HL-60 (cell line): ENCODE results near the gene GSPT2.
"Not testable (repeated sequence)": the region's sequence is repeated elsewhere in the genome, so short reads cannot be mapped to it uniquely, and the experiment has no call there.

Experiments
- DNase-seq, 2 experiments: peaks; one replicate each; pipeline ENCODE4 v3.0.0-alpha.2; 2010 to 2020; ENCODE audit warnings: low read depth in 1 of 2, low spot score in 1 of 2
- H3K27ac ChIP-seq: fragments of 250-450 bp; sonication (Bioruptor Pico); replicated peaks from 2 replicates; pipeline ENCODE4 v1.5.1; 2020; ENCODE audit warnings: mild to moderate bottlenecking, moderate library complexity
- H3K27me3 ChIP-seq: fragments of 250-450 bp; sonication (Bioruptor Pico); 2 replicates; pipeline ENCODE4 v1.5.1; 2021; ENCODE audit warnings: mild to moderate bottlenecking, moderate library complexity; ENCODE audit not compliant: insufficient read depth, poor library complexity, severe bottlenecking
- H3K4me3 ChIP-seq: replicated peaks from 2 replicates; pipeline ENCODE4 v1.5.1; 2011; ENCODE audit warnings: mild to moderate bottlenecking, control low read depth, low read length; ENCODE audit not compliant: insufficient read depth
- GABPA ChIP-seq: IDR thresholded peaks from 2 replicates; pipeline ENCODE4 v1.6.1; 2012; ENCODE audit warnings: low read depth
- POLR2AphosphoS5 ChIP-seq: IDR thresholded peaks from 2 replicates; pipeline ENCODE4 v1.6.1; 2012; ENCODE audit warnings: low read depth
- SPI1 ChIP-seq: IDR thresholded peaks from 2 replicates; pipeline ENCODE4 v1.6.1; 2012; ENCODE audit warnings: low read depth, mild to moderate bottlenecking, borderline replicate concordance
- TF ChIP-seq, protein P1 (sequence below): IDR thresholded peaks from one replicate; pipeline ENCODE4 v1.5.1; 2011; ENCODE audit warnings: low read length, control low read depth, inconsistent platforms; ENCODE audit not compliant: insufficient read depth
- TF ChIP-seq, protein P2 (sequence below): IDR thresholded peaks from 2 replicates; pipeline ENCODE4 v1.6.1; 2012; ENCODE audit warnings: low read depth; ENCODE audit not compliant: insufficient replicate concordance

GSPT2 gene

DNA sequence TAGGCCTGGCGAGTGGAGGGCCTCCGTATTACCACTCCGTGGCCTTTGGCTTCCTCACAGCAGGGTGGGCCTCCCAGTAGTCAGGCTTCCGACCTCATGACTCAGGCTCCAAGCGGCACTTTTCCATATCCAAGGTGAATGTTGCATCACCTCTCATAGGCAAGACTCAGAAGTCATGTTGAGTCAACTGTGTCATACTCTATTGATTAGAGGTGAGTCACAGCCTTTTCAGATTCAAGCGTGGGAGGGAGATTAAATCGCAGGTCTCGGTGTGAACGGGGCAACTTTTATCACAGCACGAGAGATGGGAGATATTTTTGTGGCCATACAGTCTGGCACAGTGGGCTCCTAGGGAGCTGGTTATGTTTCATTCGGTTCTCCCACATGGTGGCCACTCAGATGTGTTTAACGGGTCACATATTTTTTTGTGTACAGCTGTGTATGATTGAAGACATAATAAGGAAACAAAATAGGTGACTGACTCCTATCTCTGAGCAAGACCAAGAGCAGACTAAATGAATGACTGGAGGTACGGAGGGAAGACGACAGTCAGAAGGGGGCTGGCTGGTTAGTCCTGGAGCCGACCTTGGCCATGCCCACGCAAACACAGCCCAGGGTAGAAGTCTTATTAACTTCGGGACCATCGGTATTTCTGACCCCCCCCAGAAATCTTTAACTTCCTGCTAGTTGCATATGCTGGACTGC, 30.1 kb upstream of the GSPT2 start:
- H3K27me3 ChIP-seq, H3K27ac ChIP-seq, H3K4me3 ChIP-seq, DNase-seq: not testable (repeated sequence)

DNA sequence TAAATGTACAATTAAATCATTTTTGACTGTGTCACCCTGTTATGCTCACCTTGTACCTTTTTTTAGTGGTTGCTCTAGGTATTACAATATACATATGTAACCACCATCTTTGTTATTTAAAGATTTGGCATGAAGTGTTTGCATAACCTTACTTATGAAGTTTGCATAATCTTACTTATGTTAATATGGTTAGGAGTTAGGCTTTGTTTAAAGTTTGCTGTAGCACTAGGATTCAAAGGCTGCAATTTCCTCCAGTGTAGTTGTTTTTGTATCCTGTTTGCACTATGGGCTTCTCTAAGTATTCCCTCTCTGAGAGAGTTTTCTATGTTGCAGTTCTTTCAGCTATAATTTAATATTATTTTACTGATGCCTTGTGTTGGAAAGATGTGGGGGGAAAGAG, 15.0 kb upstream of the GSPT2 start:
- TF ChIP-seq, protein P1, sequence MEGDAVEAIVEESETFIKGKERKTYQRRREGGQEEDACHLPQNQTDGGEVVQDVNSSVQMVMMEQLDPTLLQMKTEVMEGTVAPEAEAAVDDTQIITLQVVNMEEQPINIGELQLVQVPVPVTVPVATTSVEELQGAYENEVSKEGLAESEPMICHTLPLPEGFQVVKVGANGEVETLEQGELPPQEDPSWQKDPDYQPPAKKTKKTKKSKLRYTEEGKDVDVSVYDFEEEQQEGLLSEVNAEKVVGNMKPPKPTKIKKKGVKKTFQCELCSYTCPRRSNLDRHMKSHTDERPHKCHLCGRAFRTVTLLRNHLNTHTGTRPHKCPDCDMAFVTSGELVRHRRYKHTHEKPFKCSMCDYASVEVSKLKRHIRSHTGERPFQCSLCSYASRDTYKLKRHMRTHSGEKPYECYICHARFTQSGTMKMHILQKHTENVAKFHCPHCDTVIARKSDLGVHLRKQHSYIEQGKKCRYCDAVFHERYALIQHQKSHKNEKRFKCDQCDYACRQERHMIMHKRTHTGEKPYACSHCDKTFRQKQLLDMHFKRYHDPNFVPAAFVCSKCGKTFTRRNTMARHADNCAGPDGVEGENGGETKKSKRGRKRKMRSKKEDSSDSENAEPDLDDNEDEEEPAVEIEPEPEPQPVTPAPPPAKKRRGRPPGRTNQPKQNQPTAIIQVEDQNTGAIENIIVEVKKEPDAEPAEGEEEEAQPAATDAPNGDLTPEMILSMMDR: no peak
- TF ChIP-seq POLR2AphosphoS5: no peak
- no peak overlapping the region for H3K4me3 ChIP-seq

DNA sequence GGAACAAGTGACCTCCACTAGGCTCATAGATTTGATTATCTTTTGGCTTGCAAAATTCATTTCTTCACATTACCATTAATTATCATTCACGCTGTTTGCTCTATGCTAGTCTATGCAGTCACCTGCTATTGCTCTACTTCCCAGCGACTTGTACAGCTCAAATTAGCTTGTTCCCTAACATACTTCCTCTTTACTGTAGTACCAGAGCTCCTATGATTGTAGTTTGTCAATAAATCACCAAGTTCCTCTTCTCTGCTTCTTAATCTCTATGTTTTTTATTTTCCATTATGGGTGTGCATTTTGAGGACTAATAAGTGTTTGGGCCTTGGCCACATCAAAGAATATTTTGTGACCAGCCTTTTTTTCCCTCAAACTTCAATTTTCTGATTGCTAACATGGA, 6.2 kb upstream of the GSPT2 start:
- TF ChIP-seq POLR2AphosphoS5: no peak
- TF ChIP-seq SPI1: no peak; the same call in 1 of the 2 replicates
- TF ChIP-seq, protein P1: no peak
- no peak for TF ChIP-seq GABPA
- TF ChIP-seq, protein P2, sequence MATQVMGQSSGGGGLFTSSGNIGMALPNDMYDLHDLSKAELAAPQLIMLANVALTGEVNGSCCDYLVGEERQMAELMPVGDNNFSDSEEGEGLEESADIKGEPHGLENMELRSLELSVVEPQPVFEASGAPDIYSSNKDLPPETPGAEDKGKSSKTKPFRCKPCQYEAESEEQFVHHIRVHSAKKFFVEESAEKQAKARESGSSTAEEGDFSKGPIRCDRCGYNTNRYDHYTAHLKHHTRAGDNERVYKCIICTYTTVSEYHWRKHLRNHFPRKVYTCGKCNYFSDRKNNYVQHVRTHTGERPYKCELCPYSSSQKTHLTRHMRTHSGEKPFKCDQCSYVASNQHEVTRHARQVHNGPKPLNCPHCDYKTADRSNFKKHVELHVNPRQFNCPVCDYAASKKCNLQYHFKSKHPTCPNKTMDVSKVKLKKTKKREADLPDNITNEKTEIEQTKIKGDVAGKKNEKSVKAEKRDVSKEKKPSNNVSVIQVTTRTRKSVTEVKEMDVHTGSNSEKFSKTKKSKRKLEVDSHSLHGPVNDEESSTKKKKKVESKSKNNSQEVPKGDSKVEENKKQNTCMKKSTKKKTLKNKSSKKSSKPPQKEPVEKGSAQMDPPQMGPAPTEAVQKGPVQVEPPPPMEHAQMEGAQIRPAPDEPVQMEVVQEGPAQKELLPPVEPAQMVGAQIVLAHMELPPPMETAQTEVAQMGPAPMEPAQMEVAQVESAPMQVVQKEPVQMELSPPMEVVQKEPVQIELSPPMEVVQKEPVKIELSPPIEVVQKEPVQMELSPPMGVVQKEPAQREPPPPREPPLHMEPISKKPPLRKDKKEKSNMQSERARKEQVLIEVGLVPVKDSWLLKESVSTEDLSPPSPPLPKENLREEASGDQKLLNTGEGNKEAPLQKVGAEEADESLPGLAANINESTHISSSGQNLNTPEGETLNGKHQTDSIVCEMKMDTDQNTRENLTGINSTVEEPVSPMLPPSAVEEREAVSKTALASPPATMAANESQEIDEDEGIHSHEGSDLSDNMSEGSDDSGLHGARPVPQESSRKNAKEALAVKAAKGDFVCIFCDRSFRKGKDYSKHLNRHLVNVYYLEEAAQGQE: no peak
- DNase-seq: peak in 1 of 2 experiments; percentile 10
- Histone ChIP-seq H3K4me3 (no peak overlapping the region), H3K27ac (no peak overlapping the region), H3K27me3 (no peaks in the 10 kb centered on the region)

More for the DNA sequence above, 15.0 kb upstream of the GSPT2 start:
- Histone ChIP-seq H3K27me3 (no peaks in the 10 kb centered on the region), H3K27ac (no peak overlapping the region)
- no peak for DNase-seq

DNA sequence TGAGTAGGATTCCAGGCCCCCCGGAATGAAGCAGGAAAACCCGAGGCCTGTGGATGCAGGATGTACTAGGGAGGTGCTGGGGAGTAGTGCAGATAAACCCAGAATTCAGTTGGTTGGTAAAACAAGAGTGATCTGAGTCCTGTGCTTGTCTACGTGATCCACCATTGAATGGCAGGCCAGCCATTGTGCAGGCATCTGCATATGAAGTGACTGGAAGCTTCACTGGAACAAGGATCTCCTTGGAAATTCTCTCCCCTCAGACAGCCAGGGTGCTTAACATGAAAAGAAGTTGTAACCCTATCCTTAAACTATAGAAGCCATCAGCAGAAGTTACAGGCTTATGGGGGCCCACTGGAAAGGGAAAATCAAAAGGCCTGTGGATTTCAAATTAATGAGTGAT, 656 bp upstream of the GSPT2 start:
- Histone ChIP-seq H3K27ac (no peak overlapping the region), H3K27me3 (no peaks in the 10 kb centered on the region), H3K4me3 (no peak overlapping the region)
- TF ChIP-seq POLR2AphosphoS5: no peak
- TF ChIP-seq GABPA: no peak
- TF ChIP-seq SPI1: no peak
- TF ChIP-seq, protein P2: no peak
- TF ChIP-seq, protein P1: no peak
- no peak for DNase-seq
